SK-N-SH (cell line): ENCODE results near the gene CDSN. TPM values are rescaled to one million over a fixed set of nuclear protein-coding genes. Genes with fewer than 3 reads are reported as not detected.

Experiments
- CTCF ChIA-PET: fragments of 300-600, 350-600 bp; formaldehyde crosslinking; extraction: SDS; loops from one replicate; lab custom pipeline; 2021; lab: Yijun Ruan, JAX
- POLR2A ChIA-PET: fragments of 350-600 bp; sonication (Branson Sonifier 250); formaldehyde crosslinking; extraction: SDS; loops from one replicate; lab custom pipeline; 2020; ENCODE audit warnings: antibody characterized with exemption, inconsistent platforms; lab: Yijun Ruan, JAX
- DNase-seq: peaks from one replicate; pipeline ENCODE4 v3.0.0; 2012
- H2AFZ ChIP-seq: fragments of 200-600 bp; sonication (generic); 2 replicates; pipeline ENCODE4 v1.8.1; 2016; ENCODE audit warnings: antibody characterized with exemption, mild to moderate bottlenecking, low read depth
- H3F3A ChIP-seq: fragments of 200-600 bp; sonication (generic); replicated peaks from 2 replicates; pipeline ENCODE3; 2016; ENCODE audit warnings: antibody characterized with exemption, mild to moderate bottlenecking; ENCODE audit not compliant: insufficient read depth
- H3K27ac ChIP-seq, 2 experiments: fragments of 200-500 bp in 1 of 2; fragments of 200-600 bp in 1 of 2; sonication (Bioruptor generic) in 1 of 2; sonication (generic), shearing (Covaris generic) in 1 of 2; 2 replicates each; pipeline versions ENCODE4 v1.5.1 to v1.6.1; 2014 to 2016; ENCODE audit warnings: low read depth in 2 of 2, inconsistent platforms in 1 of 2, low read length in 1 of 2, mild to moderate bottlenecking in 1 of 2, mixed read lengths in 1 of 2
- H3K27me3 ChIP-seq: fragments of 200-600 bp; sonication (generic), shearing (Covaris generic); 2 replicates; pipeline ENCODE4 v1.6.1; 2016; ENCODE audit warnings: mixed run types; ENCODE audit not compliant: insufficient read depth
- H3K36me3 ChIP-seq, 2 experiments: fragments of 200-500 bp in 1 of 2; fragments of 200-600 bp in 1 of 2; sonication (Bioruptor generic) in 1 of 2; sonication (generic) in 1 of 2; replicated peaks in 1 of 2; 2 replicates each; pipeline versions ENCODE3 to v1.5.1; 2014 to 2016; ENCODE audit warnings: low read length in 1 of 2, mild to moderate bottlenecking in 1 of 2; ENCODE audit not compliant: insufficient read depth in 2 of 2, control insufficient read depth in 1 of 2
- H3K4me1 ChIP-seq, 2 experiments: fragments of 200-500 bp in 1 of 2; fragments of 200-600 bp in 1 of 2; sonication (Bioruptor generic) in 1 of 2; sonication (generic), shearing (Covaris generic) in 1 of 2; 2 replicates each; pipeline versions ENCODE4 v1.5.1 to v1.6.1; 2014 to 2016; ENCODE audit warnings: low read depth in 1 of 2, low read length in 1 of 2, mixed run types in 1 of 2; ENCODE audit not compliant: insufficient read depth in 2 of 2, control insufficient read depth in 1 of 2
- H3K4me2 ChIP-seq: fragments of 200-600 bp; sonication (generic), shearing (Covaris generic); 2 replicates; pipeline ENCODE4 v1.6.1; 2017; ENCODE audit warnings: mixed run types
- H3K4me3 ChIP-seq, 2 experiments: fragments of 200-500 bp in 1 of 2; fragments of 200-600 bp in 1 of 2; sonication (Bioruptor generic) in 1 of 2; sonication (generic), shearing (Covaris generic) in 1 of 2; 2 replicates each; pipeline versions ENCODE4 v1.5.1 to v1.8.1; 2014 to 2016; ENCODE audit warnings: low read depth in 2 of 2, inconsistent platforms in 1 of 2, low read length in 1 of 2, mild to moderate bottlenecking in 1 of 2, mixed read lengths in 1 of 2, moderate library complexity in 1 of 2
- H3K79me2 ChIP-seq: fragments of 200-600 bp; sonication (generic); 2 replicates; pipeline ENCODE4 v1.8.1; 2017; ENCODE audit warnings: mild to moderate bottlenecking; ENCODE audit not compliant: insufficient read depth
- H3K9ac ChIP-seq: fragments of 200-600 bp; sonication (generic); 2 replicates; pipeline ENCODE4 v1.6.1; 2017; ENCODE audit warnings: mixed run types
- H3K9me2 ChIP-seq: fragments of 200-600 bp; sonication (generic); 2 replicates; pipeline ENCODE4 v1.6.1; 2017; ENCODE audit warnings: mixed run types
- H3K9me3 ChIP-seq: fragments of 200-600 bp; sonication (generic); 2 replicates; pipeline ENCODE4 v1.6.1; 2017; ENCODE audit warnings: mixed run types, mild to moderate bottlenecking, moderate library complexity
- H4K20me1 ChIP-seq: fragments of 200-600 bp; sonication (generic); 2 replicates; pipeline ENCODE4 v1.6.1; 2017; ENCODE audit warnings: mild to moderate bottlenecking, mixed run types; ENCODE audit not compliant: insufficient read depth
- EP300 ChIP-seq, 2 experiments: IDR thresholded peaks; 2 replicates each; pipeline versions ENCODE4 v1.4.0 to v1.6.1; 2012; ENCODE audit warnings: borderline replicate concordance in 1 of 2, low read depth in 1 of 2, low read length in 1 of 2
- EZH2phosphoT487 ChIP-seq: fragments of 200-600 bp; sonication (generic); IDR thresholded peaks from 2 replicates; pipeline ENCODE4 v1.6.1; 2017; ENCODE audit warnings: low read depth, mixed run types, mild to moderate bottlenecking, antibody characterized with exemption, moderate library complexity, borderline replicate concordance
- FOSL2 ChIP-seq: IDR thresholded peaks from 2 replicates; pipeline ENCODE4 v1.4.0; 2012; ENCODE audit warnings: low read depth, mild to moderate bottlenecking, moderate library complexity, borderline replicate concordance
- FOXJ3 ChIP-seq: sonication (generic); formaldehyde crosslinking; IDR thresholded peaks from 2 replicates; pipeline ENCODE4 v1.5.1; 2020; ENCODE audit warnings: mild to moderate bottlenecking, missing genetic modification reagents
- FOXM1 ChIP-seq: IDR thresholded peaks from 2 replicates; pipeline ENCODE4 v1.4.0; 2012; ENCODE audit warnings: low read depth, mild to moderate bottlenecking
- GATA2 ChIP-seq: sonication (generic); formaldehyde crosslinking; IDR thresholded peaks from 2 replicates; pipeline ENCODE4 v1.5.0; 2020; ENCODE audit warnings: mild to moderate bottlenecking, missing genetic modification reagents
- MEF2A ChIP-seq: IDR thresholded peaks from 2 replicates; pipeline ENCODE4 v1.4.0; 2012; ENCODE audit warnings: low read depth, borderline replicate concordance
- MXI1 ChIP-seq: IDR thresholded peaks from 2 replicates; pipeline ENCODE4 v1.6.1; 2012; ENCODE audit warnings: mild to moderate bottlenecking, low read depth, low read length, improper control_type of control experiment
- NFIC ChIP-seq: IDR thresholded peaks from 2 replicates; pipeline ENCODE4 v1.4.0; 2012; ENCODE audit warnings: borderline replicate concordance
- NRF1 ChIP-seq: IDR thresholded peaks from 2 replicates; pipeline ENCODE4 v1.6.1; 2012; ENCODE audit warnings: low read depth, mild to moderate bottlenecking, low read length
- RAD21 ChIP-seq: IDR thresholded peaks from 2 replicates; pipeline ENCODE4 v1.6.1; 2012; ENCODE audit warnings: mild to moderate bottlenecking, low read length
- RFX5 ChIP-seq: IDR thresholded peaks from 2 replicates; pipeline ENCODE4 v1.6.1; 2012; ENCODE audit warnings: mild to moderate bottlenecking, improper control_type of control experiment, low read length
- SMC3 ChIP-seq: IDR thresholded peaks from 2 replicates; pipeline ENCODE4 v1.6.1; 2012; ENCODE audit warnings: low read depth, low read length, improper control_type of control experiment
- TAF1 ChIP-seq: IDR thresholded peaks from 2 replicates; pipeline ENCODE4 v1.6.1; 2012; ENCODE audit warnings: low read depth, mild to moderate bottlenecking, low read length, moderate library complexity, borderline replicate concordance
- YY1 ChIP-seq: IDR thresholded peaks from 2 replicates; pipeline ENCODE4 v1.4.0; 2012; ENCODE audit warnings: low read depth, mild to moderate bottlenecking
- WGBS: methylation state at CpG from one replicate; pipeline ENCODE4 v1.1.6; 2017; ENCODE audit warnings: low lambda C conversion rate; 5-methylcytosine and 5-hydroxymethylcytosine counted together
- polyA plus RNA-seq, 3 experiments: library from polyadenylated mRNA; depleted of rRNA; stranded (reverse); fragments of >200 nt; gene quantifications; 2 replicates each; pipeline ENCODE4 v1.2.3, GENCODE V29; 2012
- TF ChIP-seq, protein P1 (sequence below): IDR thresholded peaks from 2 replicates; pipeline ENCODE4 v1.4.0; 2012; ENCODE audit warnings: low read depth, borderline replicate concordance
- TF ChIP-seq, protein P2 (sequence below): IDR thresholded peaks from 2 replicates; pipeline ENCODE4 v1.4.0; 2012; ENCODE audit warnings: low read depth, borderline replicate concordance
- TF ChIP-seq, protein P3 (sequence below): fragments of 150-350 bp; IDR thresholded peaks from 2 replicates; pipeline ENCODE4 v1.6.1; 2016; ENCODE audit warnings: mild to moderate bottlenecking, low read depth, low read length

The CDSN gene
- polyA plus RNA-seq, 1 of the 3 experiments (the other 2 are of a cell fraction), result 0.02 TPM

DNA sequence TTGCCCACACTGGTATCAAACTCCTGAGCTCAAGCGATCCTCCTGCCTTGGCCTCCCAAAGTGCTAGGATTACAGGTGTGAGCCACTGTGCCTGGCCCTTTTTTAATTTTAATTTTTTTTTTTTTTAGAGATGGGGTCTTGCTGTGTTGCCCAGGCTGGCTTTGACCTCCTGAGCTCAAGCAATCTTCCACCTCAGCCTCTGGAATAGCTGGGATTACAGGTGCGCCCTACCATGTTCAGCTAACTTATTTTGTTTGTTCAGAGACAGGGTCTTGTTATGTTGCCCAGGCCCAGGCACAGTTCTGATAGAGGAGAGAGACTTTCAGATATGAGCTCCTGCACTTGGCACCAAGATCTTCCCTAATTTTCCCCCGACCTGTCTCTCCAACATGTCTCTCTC, 10.5 kb upstream of the CDSN start:
- no peak for DNase-seq
- Histone ChIP-seq H3K4me3 (no peak overlapping the region), H3K27ac (no peak overlapping the region), H2AFZ (no peak overlapping the region), H3F3A (no peaks in the 10 kb centered on the region), H3K27me3 (no peaks in the 10 kb centered on the region), H3K9ac (no peak overlapping the region), H3K4me2 (no peak overlapping the region), H3K9me3 (no peaks in the 10 kb centered on the region), H3K4me1 (no peaks in the 10 kb centered on the region), H3K79me2 (no peaks in the 10 kb centered on the region), H4K20me1 (no peaks in the 10 kb centered on the region), H3K36me3 (no peaks in the 10 kb centered on the region), H3K9me2 (no peaks in the 10 kb centered on the region)
- WGBS, result 47% methylated on average over 3 of the region's 3 CpGs
- CTCF ChIA-PET, result interaction anchor here (0.8 to 4.8 kb wide), 3 partner anchors 44 to 236 kb away, joined by 3 to 21 read pairs (median 16); no protein-coding TSS in a partner anchor
- no peak for TF ChIP-seq FOXM1
- TF ChIP-seq FOSL2, result no peak
- no peak for TF ChIP-seq NRF1
- POLR2A ChIA-PET, result no interaction called here

DNA sequence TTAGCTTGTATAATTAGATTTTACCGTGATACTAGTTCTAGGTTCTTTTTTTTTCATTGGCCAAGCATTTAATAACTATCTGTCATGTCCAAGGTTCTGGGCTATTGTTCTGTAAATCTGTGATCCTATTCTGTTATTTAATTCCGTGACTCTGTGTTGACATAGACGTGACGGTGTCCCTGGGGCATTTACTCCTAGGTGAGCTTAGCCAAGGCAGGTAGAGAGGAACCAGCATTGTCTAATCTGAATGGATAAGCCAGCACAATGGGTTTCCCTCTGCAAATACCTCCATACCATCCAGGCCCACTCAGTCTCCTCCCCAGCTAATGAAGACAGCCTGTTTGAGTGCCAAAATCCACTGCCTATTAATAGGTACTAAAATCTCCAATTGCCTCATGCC, 8.9 kb upstream of the CDSN start:
- no peaks in the 10 kb centered on the region for H3K9me2 ChIP-seq
- CTCF ChIA-PET, result interaction anchor here (0.6 to 4.8 kb wide), 17 partner anchors 8 to 285 kb away, joined by 3 to 21 read pairs (median 4); partner anchors contain the start of genes C6orf15, PSORS1C1 and PSORS1C2

More for the DNA sequence above, 8.9 kb upstream of the CDSN start:
- no peak overlapping the region for H3K4me2 ChIP-seq
- H3K27me3 ChIP-seq, result no peaks in the 10 kb centered on the region
- DNase-seq, result no peak
- H3K79me2 ChIP-seq, result no peaks in the 10 kb centered on the region
- no peaks in the 10 kb centered on the region for H3K9me3 ChIP-seq
- H3K9ac ChIP-seq, result no peak overlapping the region
- peaks cover 0 to 5% of the 10 kb centered on the region in 2 experiments; a peak in 1 of 4 replicates for H3K4me1 ChIP-seq
- H3K27ac ChIP-seq, result no peak overlapping the region
- TF ChIP-seq FOXJ3 (CRISPR knock-in tag) (no peak), TAF1 (no peak), NRF1 (no peak), NFIC (no peak), GATA2 (CRISPR knock-in tag) (no peak), EP300 (IDR thresholded peaks at IDR 0.05; ENCODE audit: borderline replicate concordance in 1 of 2, low read depth in 1 of 2, low read length in 1 of 2) (no peak), RAD21 (no peak), EZH2phosphoT487 (no peak), MXI1 (no peak), YY1 (no peak), MEF2A (no peak), FOXM1 (no peak), SMC3 (no peak), RFX5 (no peak)
- TF ChIP-seq, protein P1, sequence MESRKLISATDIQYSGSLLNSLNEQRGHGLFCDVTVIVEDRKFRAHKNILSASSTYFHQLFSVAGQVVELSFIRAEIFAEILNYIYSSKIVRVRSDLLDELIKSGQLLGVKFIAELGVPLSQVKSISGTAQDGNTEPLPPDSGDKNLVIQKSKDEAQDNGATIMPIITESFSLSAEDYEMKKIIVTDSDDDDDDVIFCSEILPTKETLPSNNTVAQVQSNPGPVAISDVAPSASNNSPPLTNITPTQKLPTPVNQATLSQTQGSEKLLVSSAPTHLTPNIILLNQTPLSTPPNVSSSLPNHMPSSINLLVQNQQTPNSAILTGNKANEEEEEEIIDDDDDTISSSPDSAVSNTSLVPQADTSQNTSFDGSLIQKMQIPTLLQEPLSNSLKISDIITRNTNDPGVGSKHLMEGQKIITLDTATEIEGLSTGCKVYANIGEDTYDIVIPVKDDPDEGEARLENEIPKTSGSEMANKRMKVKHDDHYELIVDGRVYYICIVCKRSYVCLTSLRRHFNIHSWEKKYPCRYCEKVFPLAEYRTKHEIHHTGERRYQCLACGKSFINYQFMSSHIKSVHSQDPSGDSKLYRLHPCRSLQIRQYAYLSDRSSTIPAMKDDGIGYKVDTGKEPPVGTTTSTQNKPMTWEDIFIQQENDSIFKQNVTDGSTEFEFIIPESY, result no peak
- TF ChIP-seq, protein P2, sequence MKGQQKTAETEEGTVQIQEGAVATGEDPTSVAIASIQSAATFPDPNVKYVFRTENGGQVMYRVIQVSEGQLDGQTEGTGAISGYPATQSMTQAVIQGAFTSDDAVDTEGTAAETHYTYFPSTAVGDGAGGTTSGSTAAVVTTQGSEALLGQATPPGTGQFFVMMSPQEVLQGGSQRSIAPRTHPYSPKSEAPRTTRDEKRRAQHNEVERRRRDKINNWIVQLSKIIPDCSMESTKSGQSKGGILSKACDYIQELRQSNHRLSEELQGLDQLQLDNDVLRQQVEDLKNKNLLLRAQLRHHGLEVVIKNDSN, result no peak
- TF ChIP-seq, protein P3, sequence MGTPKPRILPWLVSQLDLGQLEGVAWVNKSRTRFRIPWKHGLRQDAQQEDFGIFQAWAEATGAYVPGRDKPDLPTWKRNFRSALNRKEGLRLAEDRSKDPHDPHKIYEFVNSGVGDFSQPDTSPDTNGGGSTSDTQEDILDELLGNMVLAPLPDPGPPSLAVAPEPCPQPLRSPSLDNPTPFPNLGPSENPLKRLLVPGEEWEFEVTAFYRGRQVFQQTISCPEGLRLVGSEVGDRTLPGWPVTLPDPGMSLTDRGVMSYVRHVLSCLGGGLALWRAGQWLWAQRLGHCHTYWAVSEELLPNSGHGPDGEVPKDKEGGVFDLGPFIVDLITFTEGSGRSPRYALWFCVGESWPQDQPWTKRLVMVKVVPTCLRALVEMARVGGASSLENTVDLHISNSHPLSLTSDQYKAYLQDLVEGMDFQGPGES, result no peak
- no peak overlapping the region for H3K4me3 ChIP-seq
- H3K36me3 ChIP-seq, result no peaks in the 10 kb centered on the region
- H2AFZ ChIP-seq, result no peak overlapping the region
- H3F3A ChIP-seq, result no peaks in the 10 kb centered on the region
- 28% methylated on average over 4 of the region's 4 CpGs for WGBS
- POLR2A ChIA-PET, result no interaction called here
- H4K20me1 ChIP-seq, result no peaks in the 10 kb centered on the region
